K562 (cell line): ENCODE results near the gene KCNAB1.

Experiments used
- RAD51 ChIP-seq: fragments of 450-650 bp; IDR thresholded peaks from 2 replicates; pipeline ENCODE4 v1.7.1; 2016; ENCODE audit warnings: low read depth, mild to moderate bottlenecking, borderline replicate concordance
- RFX1 ChIP-seq: fragments of 450-650 bp; IDR thresholded peaks from 2 replicates; pipeline ENCODE4 v1.6.1; 2016; ENCODE audit warnings: mild to moderate bottlenecking, moderate library complexity
- U2AF2 ChIP-seq: fragments of 200-400 bp; formaldehyde crosslinking; optimal IDR thresholded peaks from 2 replicates; pipeline ENCODE3; 2017; ENCODE audit warnings: low read depth, mild to moderate bottlenecking, low read length

- TF ChIP-seq RAD51 (no peak), U2AF2 (no peak), RFX1 (no peak)
Measured at GRCh38 chr3:156217674-156218352, 97.4 kb downstream of the KCNAB1 start.
